GM21723 (cell line): Measurements from ENCODE around the gene SUFU.

Experiments
- ATAC-seq: cut with Tn5 transposase; IDR thresholded peaks from one replicate; pipeline ENCODE4 v1.9.1; 2021; ENCODE audit warnings: mild to moderate bottlenecking, moderate library complexity; ENCODE audit not compliant: unreplicated experiment

The SUFU gene

GRCh38 chr10:102647443-102648268 is 143.9 kb downstream of the SUFU start:
- no peak for ATAC-seq

- no peak for ATAC-seq
Measured at GRCh38 chr10:102648269-102648888, 144.6 kb downstream of the SUFU start.

GRCh38 chr10:102648889-102649796 is 145.4 kb downstream of the SUFU start:
- no peak for ATAC-seq

- ATAC-seq: no peak
Measured at GRCh38 chr10:102649797-102650654, 146.3 kb downstream of the SUFU start.

- ATAC-seq: no peak
Measured at GRCh38 chr10:102650655-102651454, 147.1 kb downstream of the SUFU start.

GRCh38 chr10:102651455-102652169 is 147.8 kb downstream of the SUFU start:
- ATAC-seq: peak; percentile 8

- peak; percentile 43 for ATAC-seq
Measured at GRCh38 chr10:102652170-102652916, 148.6 kb downstream of the SUFU start.

GRCh38 chr10:102653060-102653459 is 149.3 kb downstream of the SUFU start:
- no peak for ATAC-seq

- no peak for ATAC-seq
Measured at GRCh38 chr10:102654566-102654965, 150.8 kb downstream of the SUFU start.

GRCh38 chr10:102654969-102655368 is 151.2 kb downstream of the SUFU start:
- no peak for ATAC-seq

- no peak for ATAC-seq
Measured at GRCh38 chr10:102656026-102656425, 152.3 kb downstream of the SUFU start.

- no peak for ATAC-seq
Measured at GRCh38 chr10:102656791-102657371, 153.1 kb downstream of the SUFU start.

- no peak for ATAC-seq
Measured at GRCh38 chr10:102657451-102657850, 153.7 kb downstream of the SUFU start.

GRCh38 chr10:102657984-102658724 is 154.4 kb downstream of the SUFU start:
- no peak for ATAC-seq

GRCh38 chr10:102658802-102659201 is 155.0 kb downstream of the SUFU start:
- no peak for ATAC-seq

GRCh38 chr10:102660888-102661657 is 157.3 kb downstream of the SUFU start:
- peak; percentile 87 for ATAC-seq
